SKM-1 (cell line): ENCODE results near the gene ZNF385A.

Experiments used
- DNase-seq: peaks from one replicate; lab custom pipeline; 2025; ENCODE audit not compliant: unreplicated experiment; lab: John Stamatoyannopoulos, UW

The ZNF385A gene

GRCh38 chr12:54384591-54385041 is at the start of gene ZNF385A:
ZNF385A (minus strand) TSS chr12:54384733; CDS start chr12:54384514, 219 bp downstream.
- DNase-seq: peak; percentile 70

- no peak for DNase-seq
Measured at GRCh38 chr12:54432815-54433164, 48.3 kb upstream of the ZNF385A start.

GRCh38 chr12:54431911-54432814 is 47.6 kb upstream of the ZNF385A start:
- DNase-seq: no peak

GRCh38 chr12:54430471-54431069 is 46.0 kb upstream of the ZNF385A start:
- DNase-seq: no peak

- DNase-seq: no peak
Measured at GRCh38 chr12:54429014-54429471, 44.5 kb upstream of the ZNF385A start.

- DNase-seq: no peak
Measured at GRCh38 chr12:54428050-54429013, 43.8 kb upstream of the ZNF385A start.

- DNase-seq: no peak
Measured at GRCh38 chr12:54427106-54427505, 42.6 kb upstream of the ZNF385A start.

- no peak for DNase-seq
Measured at GRCh38 chr12:54426690-54427089, 42.2 kb upstream of the ZNF385A start.

- DNase-seq: no peak
Measured at GRCh38 chr12:54425702-54426101, 41.2 kb upstream of the ZNF385A start.

GRCh38 chr12:54424224-54424623 is 39.7 kb upstream of the ZNF385A start:
- DNase-seq: no peak

- no peak for DNase-seq
Measured at GRCh38 chr12:54423816-54424150, 39.2 kb upstream of the ZNF385A start.

GRCh38 chr12:54421879-54422250 is 37.3 kb upstream of the ZNF385A start:
- DNase-seq: no peak

- DNase-seq: no peak
Measured at GRCh38 chr12:54421175-54421878, 36.8 kb upstream of the ZNF385A start.

GRCh38 chr12:54420766-54421144 is 36.2 kb upstream of the ZNF385A start:
- DNase-seq: no peak

- DNase-seq: no peak
Measured at GRCh38 chr12:54419088-54419887, 34.8 kb upstream of the ZNF385A start, which contains the start of gene ITGA5. ITGA5 (minus strand) TSS chr12:54419266; CDS start chr12:54419198, 68 bp downstream.

GRCh38 chr12:54418441-54419087 is 34.0 kb upstream of the ZNF385A start:
- DNase-seq: no peak

- DNase-seq: no peak
Measured at GRCh38 chr12:54417712-54418440, 33.3 kb upstream of the ZNF385A start.
